HepG2 (cell line): ENCODE measurements around the gene CDCP2.

Source experiments
- CEBPB ChIP-seq: IDR thresholded peaks from 2 replicates; pipeline ENCODE4 v1.6.1; 2011; ENCODE audit warnings: low read depth, low read length, improper control_type of control experiment, borderline replicate concordance
- CSRNP2 ChIP-seq: sonication (generic); formaldehyde crosslinking; conservative IDR thresholded peaks from 2 replicates; pipeline ENCODE4 v1.8.0; 2022; ENCODE audit warnings: low read depth, missing genetic modification reagents
- FOXK2 ChIP-seq: fragments of 450-650 bp; IDR thresholded peaks from 2 replicates; pipeline ENCODE4 v1.6.1; 2016
- MXI1 ChIP-seq: IDR thresholded peaks from 3 replicates; pipeline ENCODE4 v1.6.1; 2012; ENCODE audit warnings: low read depth, low read length, inconsistent platforms, borderline replicate concordance
- NCOA5 ChIP-seq: sonication (generic); formaldehyde crosslinking; IDR thresholded peaks from 2 replicates; pipeline ENCODE4 v1.4.0; 2020; ENCODE audit warnings: missing genetic modification reagents
- NPAS2 ChIP-seq: sonication (generic); formaldehyde crosslinking; IDR thresholded peaks from 2 replicates; pipeline ENCODE4 v1.8.0; 2022; ENCODE audit warnings: mild to moderate bottlenecking, missing genetic modification reagents, borderline replicate concordance
- POLR2A ChIP-seq, 2 experiments: IDR thresholded peaks; 2 replicates each; pipeline ENCODE4 v1.6.1; 2011; ENCODE audit warnings: low read depth in 2 of 2, low read length in 2 of 2, mild to moderate bottlenecking in 1 of 2, moderate library complexity in 1 of 2; ENCODE audit not compliant: insufficient read depth in 1 of 2
- SP1 ChIP-seq, 2 experiments: fragments of 450-650 bp in 1 of 2; sonication (generic) in 1 of 2; formaldehyde crosslinking in 1 of 2; IDR thresholded peaks; 2 replicates each; pipeline versions ENCODE4 v1.4.0 to v1.6.1; 2016 to 2020; ENCODE audit warnings: missing genetic modification reagents in 1 of 2
- SRF ChIP-seq: IDR thresholded peaks from 2 replicates; pipeline ENCODE4 v1.6.1; 2011; ENCODE audit warnings: mild to moderate bottlenecking, low read depth, low read length, moderate library complexity

GRCh38 chr1:54152696-54153095, at the start of gene CDCP2:
- TF ChIP-seq SRF (no peak), FOXK2 (no peak), CSRNP2 (no peak), POLR2A (IDR thresholded peaks at IDR 0.05; ENCODE audit: insufficient read depth in 1 of 2, low read depth in 2 of 2, low read length in 2 of 2) (no peak), SP1 (IDR thresholded peaks at IDR 0.05) (no peak), SP1 (CRISPR knock-in tag; IDR thresholded peaks at IDR 0.05) (no peak), NCOA5 (CRISPR knock-in tag) (no peak), CEBPB (no peak), MXI1 (no peak), NPAS2 (no peak)
